GM19035 (cell line): ENCODE data around the gene KCNJ6.
"Not testable (repeated sequence)": the region's sequence is repeated elsewhere in the genome, so short reads cannot be mapped to it uniquely, and the experiment has no call there.

ENCODE experiments used
- ATAC-seq: cut with Tn5 transposase; IDR thresholded peaks from one replicate; pipeline ENCODE4 v1.9.1; 2021; ENCODE audit not compliant: unreplicated experiment

KCNJ6 gene

GRCh38 chr21:37658121-37658816, 258.0 kb downstream of the KCNJ6 start:
- ATAC-seq: no peak

DNA sequence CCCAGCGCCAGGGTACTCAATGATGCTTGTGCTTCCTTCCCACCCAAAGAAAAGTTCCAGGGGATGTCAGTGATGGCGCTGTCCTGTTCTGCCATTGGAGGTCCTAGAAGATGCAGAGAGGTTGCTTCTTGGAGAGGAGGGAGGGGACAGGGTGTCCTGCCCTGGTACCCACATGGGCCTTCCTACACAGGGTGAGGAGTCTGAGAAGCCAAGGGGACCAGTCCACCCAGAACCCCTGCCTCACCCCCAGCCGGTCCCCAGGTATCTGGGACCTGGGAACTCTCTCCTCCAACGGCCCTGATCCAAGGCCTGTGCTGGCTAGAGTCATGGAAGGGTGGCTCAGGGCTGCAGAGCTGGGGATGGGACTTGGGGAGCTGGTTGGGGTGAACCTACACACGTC, 259.4 kb downstream of the KCNJ6 start:
- no peak for ATAC-seq

DNA sequence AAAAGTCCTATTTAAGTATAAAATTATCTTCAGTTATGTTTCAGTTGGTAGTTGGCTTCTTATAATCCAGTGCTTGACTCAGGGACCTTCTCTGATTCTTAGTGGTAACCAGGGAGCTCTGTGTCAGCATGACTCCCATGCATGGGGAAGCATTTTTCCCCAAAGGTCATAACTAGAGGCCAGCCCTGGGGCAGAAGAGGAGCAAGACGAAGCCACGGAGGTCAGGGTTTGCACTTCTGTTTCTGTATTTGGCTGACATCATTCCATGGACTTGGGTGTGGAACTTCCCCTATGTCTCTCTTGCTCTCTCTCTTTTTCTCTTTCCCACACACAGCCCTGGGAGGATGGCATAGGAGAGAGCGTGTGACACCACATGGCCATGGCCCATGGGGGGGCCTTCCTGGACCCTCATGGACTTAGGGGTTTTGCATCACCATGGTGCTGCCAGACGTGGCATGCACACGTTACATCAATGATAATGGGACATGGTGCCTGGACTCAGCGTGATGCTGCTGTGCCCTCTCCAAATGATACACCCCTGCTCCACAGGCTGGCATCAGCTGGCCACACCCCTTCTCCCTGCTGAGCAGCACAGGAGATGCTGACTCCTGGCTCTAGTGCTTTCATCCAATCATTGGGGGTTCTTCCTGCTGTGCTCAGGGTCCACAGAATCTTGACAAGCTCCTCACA, 260.5 kb downstream of the KCNJ6 start:
- no peak for ATAC-seq

- ATAC-seq: no peak
Measured at GRCh38 chr21:37654596-37654995, 261.7 kb downstream of the KCNJ6 start.

DNA sequence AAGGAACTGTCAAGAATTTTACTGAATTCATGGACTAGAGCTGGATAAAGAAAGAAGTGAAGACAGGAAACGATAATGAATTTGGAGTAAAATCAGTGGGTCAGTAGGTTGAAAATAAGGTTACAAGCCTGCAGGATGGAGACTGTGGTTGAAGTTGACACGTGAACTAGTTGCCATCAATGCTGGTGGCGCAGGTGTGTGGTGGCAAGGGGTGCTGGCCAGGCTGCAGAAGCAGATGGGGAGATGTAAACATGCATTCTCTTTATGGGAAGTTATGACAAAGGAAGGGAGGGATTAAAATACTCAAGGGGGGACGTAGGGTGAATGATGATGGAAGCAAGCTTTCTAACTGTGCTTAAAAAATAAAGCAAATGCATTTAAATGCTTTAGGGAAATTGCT, 263.1 kb downstream of the KCNJ6 start:
- ATAC-seq: no peak

DNA sequence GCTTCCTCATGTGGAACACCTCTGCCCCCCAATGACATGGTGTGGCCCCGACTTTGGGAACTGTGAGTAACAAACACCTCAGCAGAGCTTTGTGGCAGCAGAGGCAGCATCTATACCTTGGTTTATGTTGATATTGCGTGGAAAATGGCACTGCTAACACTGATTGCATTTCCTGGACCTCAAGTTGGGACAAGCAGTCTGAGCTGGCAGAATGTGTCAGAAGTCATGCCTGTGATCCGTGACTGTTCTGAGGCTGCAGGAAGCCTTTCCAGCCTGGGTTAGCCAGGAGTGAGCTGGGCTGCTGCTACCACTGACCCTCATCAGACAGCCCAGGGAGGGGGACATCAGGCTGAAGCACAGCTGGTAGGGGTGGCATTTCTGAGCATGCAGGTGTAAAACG, 268.5 kb downstream of the KCNJ6 start:
- ATAC-seq: no peak

DNA sequence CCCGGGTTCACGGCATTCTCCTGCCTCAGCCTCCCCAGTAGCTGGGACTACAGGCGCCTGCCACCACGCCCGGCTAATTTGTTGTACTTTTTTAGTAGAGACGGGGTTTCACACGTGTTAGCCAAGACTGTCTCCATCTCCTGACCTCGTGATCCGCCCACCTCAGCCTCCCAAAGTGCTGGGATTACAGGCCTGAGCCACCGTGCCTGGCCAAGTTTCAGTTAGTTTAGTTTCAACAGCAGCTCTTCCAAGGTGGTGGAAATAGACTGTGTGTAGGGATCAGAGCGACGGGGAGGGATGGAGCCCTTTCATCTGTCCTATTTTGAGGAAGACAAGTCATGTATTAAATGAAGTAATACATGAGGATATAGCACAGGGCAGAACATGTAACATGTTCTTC, 269.5 kb downstream of the KCNJ6 start:
- ATAC-seq: not testable (repeated sequence)

GRCh38 chr21:37645848-37646247, 270.4 kb downstream of the KCNJ6 start:
- no peak for ATAC-seq

DNA sequence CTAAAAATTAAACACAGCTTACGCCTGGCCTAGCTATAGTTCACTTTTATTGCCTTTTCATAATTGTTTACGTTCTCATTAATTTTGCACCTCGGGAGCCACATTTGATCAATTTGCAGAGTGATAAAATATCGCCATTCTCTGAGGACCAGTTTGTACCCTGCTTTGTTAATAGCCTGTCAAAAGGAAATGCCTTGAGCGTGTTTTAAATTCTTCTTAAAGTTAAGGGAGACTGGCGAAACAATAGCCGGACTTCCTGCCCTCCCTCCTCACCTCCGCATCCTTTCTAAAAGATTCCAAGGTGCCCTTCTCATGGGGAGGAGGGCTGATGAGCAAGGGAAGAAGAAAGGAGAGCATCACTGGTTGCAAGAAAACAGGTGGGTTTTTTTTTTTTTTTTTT, 271.6 kb downstream of the KCNJ6 start:
- no peak for ATAC-seq

- ATAC-seq: not testable (repeated sequence)
Measured at GRCh38 chr21:37643862-37644261, 272.4 kb downstream of the KCNJ6 start.

DNA sequence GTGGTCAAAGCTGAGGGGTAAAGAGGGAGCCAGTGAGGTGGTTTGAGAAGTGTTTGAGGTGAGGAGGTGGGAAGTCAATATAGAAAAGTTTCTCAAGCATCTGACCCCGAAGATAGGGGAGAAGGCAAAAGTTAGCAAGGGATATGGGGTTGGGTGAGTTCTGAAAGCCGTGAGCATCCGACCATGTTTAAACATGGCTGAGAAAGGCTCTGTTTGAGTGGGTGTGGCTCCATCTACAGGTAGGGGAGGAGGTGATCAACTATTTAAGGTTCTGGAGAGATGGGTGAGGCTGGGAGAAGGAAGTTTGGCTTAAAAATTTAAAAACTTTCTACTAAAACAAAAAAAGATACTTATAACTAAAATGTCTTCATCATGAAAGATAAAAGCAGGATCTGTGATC, 273.8 kb downstream of the KCNJ6 start:
- no peak for ATAC-seq

GRCh38 chr21:37639756-37640155, 276.5 kb downstream of the KCNJ6 start:
- no peak for ATAC-seq

GRCh38 chr21:37636152-37636860, 280.0 kb downstream of the KCNJ6 start:
- no peak for ATAC-seq

GRCh38 chr21:37631319-37632117, 284.7 kb downstream of the KCNJ6 start:
- ATAC-seq: peak; percentile 73

DNA sequence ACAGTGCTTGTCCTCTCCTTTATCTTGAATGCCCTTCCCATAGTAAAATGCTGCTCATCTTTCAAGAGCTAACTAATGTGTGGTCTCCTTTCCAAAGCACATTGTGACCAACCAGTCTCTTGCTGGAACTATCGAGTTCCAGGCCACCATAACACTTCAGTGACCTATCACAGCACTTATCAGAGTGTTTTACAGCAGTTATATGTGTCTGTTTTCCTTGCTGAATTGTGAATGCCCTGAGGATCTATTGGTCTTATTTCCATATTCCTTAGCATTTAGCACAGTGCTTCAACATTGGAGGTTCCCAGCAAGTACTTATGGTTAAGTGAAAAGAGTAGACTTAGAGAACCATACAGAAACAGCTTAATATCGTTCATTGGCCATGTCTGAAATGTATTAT, 285.4 kb downstream of the KCNJ6 start:
- ATAC-seq: no peak

DNA sequence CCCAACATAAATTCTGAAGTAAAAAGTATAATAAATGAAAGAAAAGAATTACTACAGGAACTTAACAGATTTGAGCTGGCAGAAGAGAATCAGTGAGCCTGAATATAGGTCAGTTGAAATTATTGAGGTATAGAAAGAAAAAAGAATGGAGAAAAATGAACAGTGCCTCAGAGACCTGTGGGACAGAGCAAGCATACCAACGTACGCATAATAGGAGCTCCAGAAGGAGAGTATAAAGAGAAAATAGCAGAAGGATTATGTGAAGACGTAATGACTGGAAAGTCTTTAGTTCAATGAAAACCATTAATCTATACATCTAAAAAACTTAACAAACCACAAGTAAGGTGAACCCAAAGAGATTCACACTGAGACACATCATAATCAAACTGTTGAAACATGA, 287.9 kb downstream of the KCNJ6 start:
- ATAC-seq: no peak

GRCh38 chr21:37627561-37627960, 288.7 kb downstream of the KCNJ6 start:
- ATAC-seq: no peak

GRCh38 chr21:37627074-37627473, 289.2 kb downstream of the KCNJ6 start:
- no peak for ATAC-seq

DNA sequence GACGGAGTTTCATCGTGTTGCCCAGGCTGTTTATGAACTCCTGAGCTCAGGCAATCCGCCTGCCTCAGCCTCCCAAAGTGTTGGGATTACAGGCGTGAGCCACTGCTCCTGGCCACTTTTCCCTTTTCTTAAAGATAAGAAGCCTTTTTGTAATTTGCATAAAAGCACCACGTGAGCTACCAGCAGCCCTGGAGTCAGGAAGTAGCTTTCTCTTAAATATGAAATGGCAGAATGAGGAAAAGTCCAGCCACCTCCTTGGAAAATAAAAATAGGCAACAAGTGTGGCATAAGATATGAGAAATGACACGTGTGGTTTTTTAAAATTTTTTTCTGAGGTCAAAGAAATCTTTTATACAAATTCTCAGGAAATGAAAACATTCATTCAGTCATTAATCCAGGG, 289.9 kb downstream of the KCNJ6 start:
- no peak for ATAC-seq

DNA sequence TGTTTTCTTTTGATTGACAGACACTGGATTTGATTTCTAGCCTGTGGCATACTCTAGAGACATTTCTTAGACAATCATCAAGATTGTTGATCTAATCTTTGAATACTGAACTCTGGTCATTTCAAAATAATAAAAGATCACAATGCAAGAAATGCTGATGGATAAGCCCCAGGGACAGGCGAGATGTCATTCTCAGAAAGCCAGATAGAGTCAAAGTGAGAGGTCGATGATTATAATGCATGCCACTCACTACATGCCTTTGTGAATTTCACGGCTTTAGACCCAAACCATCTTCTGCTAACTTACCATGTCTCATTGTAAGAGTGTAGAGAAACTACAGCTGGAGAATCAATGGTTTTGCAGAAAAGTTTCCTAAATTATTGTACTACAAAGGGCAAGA, 292.6 kb downstream of the KCNJ6 start:
- no peak for ATAC-seq

GRCh38 chr21:37623183-37623582, 293.1 kb downstream of the KCNJ6 start:
- ATAC-seq: no peak
